Transverse colon (tissue), 3 donors: ENCODE data around the gene SUCO.
"Not testable (repeated sequence)": the region's sequence is repeated elsewhere in the genome, so short reads cannot be mapped to it uniquely, and the experiment has no call there.

Source experiments
- CTCF ChIP-seq, 5 experiments: fragments of 200-600 bp in 3 of 5; fragments of 450-650 bp in 2 of 5; sonication (generic) in 3 of 5; IDR thresholded peaks; 1 replicate in 2 of 5; 2 replicates in 3 of 5; pipeline ENCODE4 v1.5.1; 2016 to 2017; ENCODE audit warnings: antibody characterized with exemption in 5 of 5, inconsistent platforms in 3 of 5, mild to moderate bottlenecking in 2 of 5, moderate library complexity in 1 of 5
- EP300 ChIP-seq: sonication (generic); formaldehyde crosslinking; IDR thresholded peaks from one replicate; pipeline ENCODE4 v1.6.1; 2017; ENCODE audit warnings: antibody characterized with exemption, low read depth

- TF ChIP-seq EP300; CTCF (IDR thresholded peaks at IDR 0.05): not testable (repeated sequence)
Observed at GRCh38 chr1:172620603-172621002, 87.7 kb downstream of the SUCO start.
